Globus pallidus (tissue), 1 donor: ENCODE measurements around the gene RMI1.
"Not testable (repeated sequence)": the region's sequence is repeated elsewhere in the genome, so short reads cannot be mapped to it uniquely, and the experiment has no call there.

Experiments used
- DNase-seq: peaks from one replicate; pipeline ENCODE4 v3.0.0-alpha.2; 2015; ENCODE audit warnings: low spot score

RMI1 gene

GRCh38 chr9:83980395-83981125 lies at the start of gene RMI1:
Gene RMI1, plus strand, starts transcription at chr9:83980805. Its CDS starts 20,182 bp downstream, at chr9:84000987.
- peak; percentile 98 for DNase-seq

DNA sequence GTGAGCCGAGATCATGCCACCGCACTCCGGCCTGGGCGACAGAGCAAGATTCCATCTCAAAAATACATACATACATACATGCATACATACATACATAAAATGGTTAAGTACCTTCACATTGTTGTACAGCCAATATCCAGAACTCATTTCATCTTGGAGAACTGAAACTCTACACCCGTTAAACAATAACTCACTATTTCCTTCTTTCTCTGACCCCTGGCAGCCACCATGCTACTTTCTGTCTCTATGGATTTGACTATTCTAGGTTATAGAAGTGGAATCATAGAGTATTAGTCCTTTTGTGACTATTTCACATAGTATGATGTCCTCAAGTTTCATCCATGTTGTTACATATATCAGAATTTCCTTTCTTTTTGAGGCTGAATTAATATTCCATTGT lies 49.7 kb upstream of the RMI1 start:
- no peak for DNase-seq

- DNase-seq, result no peak
Observed at GRCh38 chr9:83932011-83932410, 48.6 kb upstream of the RMI1 start.

DNA sequence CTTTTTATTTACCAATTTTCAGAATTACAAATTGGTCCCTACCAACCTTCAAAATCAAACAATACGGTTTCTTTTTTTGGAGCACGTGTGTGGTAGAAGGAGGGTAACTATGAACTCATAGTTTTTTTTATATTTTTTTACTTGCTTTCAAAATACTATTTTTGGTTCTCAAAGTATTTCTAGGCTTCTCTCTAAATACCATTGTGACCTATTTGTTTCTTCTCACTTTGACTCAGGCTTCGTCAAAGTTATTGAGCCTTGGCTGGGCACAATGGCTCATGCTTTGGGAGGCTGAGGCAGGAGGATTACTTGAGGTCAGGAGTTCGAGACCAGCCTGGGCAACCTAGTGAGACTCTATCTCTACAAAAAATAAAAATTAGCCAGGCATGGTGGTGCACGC lies 47.8 kb upstream of the RMI1 start:
- no peak for DNase-seq

DNA sequence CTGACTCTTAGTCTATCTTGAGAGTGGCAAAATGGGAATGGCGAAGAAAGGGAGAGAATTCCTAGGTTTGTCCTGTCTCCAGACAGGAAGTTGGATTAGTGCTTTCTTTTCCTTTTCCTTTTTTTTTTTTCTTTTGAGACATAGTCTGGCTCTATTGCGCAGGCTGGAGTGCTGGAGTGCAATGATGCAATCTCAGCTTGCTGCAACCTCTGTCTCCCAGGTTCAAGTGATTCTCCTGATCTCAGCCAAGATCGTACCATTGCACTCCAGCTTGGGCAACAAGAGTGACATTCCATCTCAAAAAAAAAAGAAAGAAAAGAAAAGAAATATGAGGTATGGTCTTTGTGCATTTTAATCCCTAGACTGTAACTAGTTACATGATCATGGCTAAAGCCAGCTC lies 46.8 kb upstream of the RMI1 start:
- DNase-seq, result no peak

DNA sequence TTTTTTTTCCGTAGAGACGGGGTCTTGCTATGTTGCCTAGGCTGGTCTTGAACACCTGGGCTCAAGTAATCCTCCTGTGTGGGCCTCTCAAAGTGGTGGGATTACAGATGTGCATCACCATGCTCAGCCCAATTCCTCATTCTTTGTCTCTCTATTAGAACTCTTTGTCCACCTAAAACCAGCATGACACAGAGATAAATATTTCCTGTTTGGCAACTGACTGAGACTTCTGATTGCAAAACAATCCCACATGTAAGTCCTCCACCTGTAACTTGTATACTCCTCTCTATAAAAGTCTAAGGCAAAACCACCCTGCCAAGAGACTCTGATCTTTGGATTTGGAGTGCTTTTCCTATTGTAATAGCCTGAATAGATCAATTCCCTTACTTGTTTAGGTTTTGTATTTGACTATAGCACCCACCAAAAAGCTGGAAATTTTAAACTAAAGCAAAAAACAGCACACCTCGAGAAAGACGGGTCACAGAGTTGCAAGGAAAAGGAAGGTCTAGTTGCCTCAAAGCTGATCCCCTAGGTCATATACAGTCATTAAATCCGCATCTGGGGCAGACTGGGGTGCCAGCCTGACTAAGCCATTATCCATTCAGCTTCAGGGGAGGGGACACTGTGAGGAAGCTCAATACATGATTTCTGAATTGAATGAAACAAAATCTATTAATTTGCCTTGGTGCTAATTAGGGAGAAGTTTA lies 45.9 kb upstream of the RMI1 start:
- no peak for DNase-seq

GRCh38 chr9:83935276-83935935 lies 45.2 kb upstream of the RMI1 start:
- DNase-seq, result no peak

GRCh38 chr9:83936523-83936922 lies 44.1 kb upstream of the RMI1 start:
- no peak for DNase-seq

DNA sequence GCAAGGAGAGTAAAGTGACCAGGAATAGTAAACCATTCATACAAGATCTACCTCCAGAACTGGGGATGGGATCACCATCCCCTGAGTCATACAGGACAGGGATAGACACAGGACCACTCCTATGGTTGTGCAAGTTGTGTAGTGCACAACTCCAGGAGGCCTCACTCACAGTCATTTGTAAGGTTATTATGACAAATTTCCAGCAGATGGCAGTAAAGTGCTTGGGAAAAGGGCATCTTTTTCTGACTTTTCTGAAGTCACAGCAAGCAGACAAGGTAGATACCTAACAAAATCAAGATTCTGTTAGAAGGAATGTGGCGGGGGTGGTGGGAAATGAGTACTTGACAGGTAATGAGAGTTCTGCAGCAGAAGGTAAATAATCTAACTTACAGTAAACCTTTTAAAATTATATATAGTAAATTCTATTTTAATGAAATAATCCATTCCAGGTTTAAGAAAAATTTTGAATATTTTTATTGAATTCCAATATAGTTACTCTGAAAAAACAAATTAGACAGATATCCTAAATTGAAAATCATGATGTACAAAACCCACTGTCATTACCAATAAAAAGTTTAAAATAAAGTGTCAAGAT lies 42.6 kb upstream of the RMI1 start:
- peak; percentile 42 for DNase-seq

- DNase-seq, result no peak
Observed at GRCh38 chr9:83940590-83941303, 39.9 kb upstream of the RMI1 start.

GRCh38 chr9:83948096-83948495 lies 32.5 kb upstream of the RMI1 start:
- not testable (repeated sequence) for DNase-seq

- peak; percentile 38 for DNase-seq
Observed at GRCh38 chr9:83956086-83956435, 24.5 kb upstream of the RMI1 start.

DNA sequence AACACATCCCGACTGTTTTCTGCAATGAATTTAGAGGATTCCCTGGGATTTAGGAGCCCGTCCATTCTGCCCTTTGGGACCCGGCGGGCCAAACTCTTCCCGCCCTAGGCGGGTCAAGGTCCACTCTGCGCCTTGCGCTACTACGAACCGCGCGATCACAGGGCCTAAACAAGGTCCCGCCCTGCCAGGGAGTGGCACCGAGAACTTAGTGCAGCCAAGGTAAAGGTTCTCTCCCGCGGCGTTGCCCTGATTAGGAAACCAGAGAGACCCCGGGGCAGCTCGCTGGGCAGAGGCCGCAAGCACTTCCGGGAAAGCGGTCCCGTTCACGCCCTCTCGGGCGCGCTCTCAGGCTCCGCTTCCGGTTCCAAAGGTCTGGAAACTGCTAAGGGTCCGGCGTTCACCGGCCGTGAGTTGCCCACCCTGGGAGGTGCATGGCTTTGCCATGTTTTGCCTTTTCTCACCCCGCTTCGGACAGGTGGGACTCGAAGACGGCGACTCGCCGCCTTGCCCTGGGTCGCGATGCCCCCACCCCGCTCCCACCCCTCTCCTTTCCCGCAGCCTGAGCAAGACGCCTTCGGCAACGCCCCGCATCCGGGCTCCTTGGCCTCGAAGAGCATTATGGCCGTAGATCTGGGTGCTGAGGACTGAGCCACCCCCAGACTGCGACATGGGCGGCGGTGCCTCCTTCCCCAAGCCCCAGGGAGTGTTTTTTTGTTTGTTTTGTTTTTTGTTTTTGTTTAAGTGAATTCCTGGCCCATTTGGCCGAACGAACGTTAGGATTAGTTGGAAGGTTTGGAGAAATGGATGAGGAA lies 24.0 kb upstream of the RMI1 start:
- peak; percentile 66 for DNase-seq

DNA sequence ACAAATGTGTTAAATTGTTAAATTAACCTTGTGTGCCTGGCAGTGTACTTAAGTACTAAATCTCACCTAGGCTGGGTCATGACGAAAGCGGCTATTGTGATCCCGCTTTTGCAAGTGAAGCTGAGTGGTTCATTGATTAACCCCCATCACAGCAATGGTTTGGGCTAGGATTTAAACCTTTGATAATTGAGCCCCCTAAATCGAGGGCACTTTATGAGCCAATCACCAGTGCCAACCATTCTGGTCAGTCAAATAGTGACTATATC lies 23.4 kb upstream of the RMI1 start:
- no peak for DNase-seq

GRCh38 chr9:83959061-83959460 lies 21.5 kb upstream of the RMI1 start:
- no peak for DNase-seq

- DNase-seq, result no peak
Observed at GRCh38 chr9:83960991-83961390, 19.6 kb upstream of the RMI1 start.

DNA sequence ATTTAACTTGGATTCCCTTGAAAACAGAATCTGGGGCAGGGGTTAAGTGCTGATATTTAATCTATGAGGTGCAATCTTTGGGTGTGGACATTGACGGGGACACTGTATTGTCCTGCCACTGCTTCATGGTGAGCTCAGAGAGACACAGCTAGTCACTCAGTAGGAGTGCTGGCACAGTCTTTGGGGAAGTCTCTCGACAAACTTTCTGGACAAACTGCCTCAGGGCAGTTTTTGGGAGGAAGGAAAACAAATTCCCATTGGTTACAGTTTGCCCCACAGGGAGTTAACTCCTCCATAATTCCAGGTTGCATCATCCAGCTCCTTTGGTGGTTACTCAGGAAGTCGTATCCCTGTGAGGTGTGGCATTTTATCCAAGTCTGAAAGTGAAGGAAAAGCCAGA lies 18.4 kb upstream of the RMI1 start:
- DNase-seq, result no peak

DNA sequence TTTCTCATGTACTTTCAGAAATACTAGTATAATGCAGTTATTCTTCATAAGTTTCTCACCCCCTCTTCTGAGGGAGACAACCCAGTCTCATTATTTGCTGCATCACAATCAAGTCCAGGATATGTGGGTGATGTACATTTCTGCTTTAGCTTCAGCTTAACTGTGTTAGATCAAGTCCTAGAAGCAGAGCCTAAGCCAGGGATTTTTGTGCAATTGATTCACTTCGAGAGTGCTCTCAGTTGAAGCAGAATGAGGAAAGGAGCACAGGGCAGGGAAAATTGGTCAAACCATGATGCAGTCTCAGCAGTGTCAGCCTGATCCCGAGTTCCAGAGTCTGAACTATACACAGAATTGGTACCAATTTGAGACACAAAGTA lies 15.6 kb upstream of the RMI1 start:
- DNase-seq, result no peak

GRCh38 chr9:83965350-83966208 lies 15.0 kb upstream of the RMI1 start:
- DNase-seq, result no peak

- DNase-seq, result no peak
Observed at GRCh38 chr9:83966209-83966582, 14.4 kb upstream of the RMI1 start.

GRCh38 chr9:83967073-83967472 lies 13.5 kb upstream of the RMI1 start:
- no peak for DNase-seq
